Fibroblast of lung (primary cell): Measurements from ENCODE around the gene PARK7.

Experiments
- CTCF ChIP-seq, 2 donors: IDR thresholded peaks in 1 of 2; conservative IDR thresholded peaks in 1 of 2; 1 replicate in 1 of 2; 2 replicates in 1 of 2; pipeline ENCODE4 v1.5.1; 2011 to 2012; ENCODE audit warnings: low read length in 2 of 2, control low read depth in 1 of 2, inconsistent platforms in 1 of 2, low read depth in 1 of 2, mild to moderate bottlenecking in 1 of 2
- EZH2 ChIP-seq: IDR thresholded peaks from 2 replicates; pipeline ENCODE4 v1.5.1; 2012; ENCODE audit warnings: low read length, control low read depth, mild to moderate bottlenecking; ENCODE audit errors: missing control alignments

DNA sequence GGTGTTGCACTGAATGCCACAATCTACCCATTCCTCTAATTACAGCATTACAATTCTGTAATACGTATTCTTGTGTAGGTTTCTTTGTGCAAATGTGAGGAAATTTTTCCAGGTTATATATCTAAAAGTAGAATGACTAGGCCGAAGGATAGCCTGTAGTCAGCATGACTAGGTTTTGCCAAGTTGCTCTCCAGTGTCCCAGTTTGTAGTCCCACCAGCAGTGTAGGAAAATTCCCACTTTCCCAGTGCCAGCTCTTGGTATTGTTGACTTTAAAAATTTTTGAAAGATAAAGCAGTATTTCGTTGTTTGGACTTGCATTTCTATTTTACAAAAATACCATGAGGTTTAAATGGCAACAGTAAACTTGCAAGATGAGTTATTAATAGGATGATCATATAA, 3.0 kb downstream of the PARK7 start:
- TF ChIP-seq CTCF (conservative IDR thresholded peaks at IDR 0.05 in 1 of 2, IDR thresholded peaks at IDR 0.05 in 1 of 2; ENCODE audit: low read depth in 1 of 2, low read length in 2 of 2) (no peak), EZH2 (no peak)
